Astrocyte (in vitro differentiated cells and primary cell): ENCODE results near the gene NIPBL. TPM values are rescaled to one million over a fixed set of nuclear protein-coding genes. Genes with fewer than 3 reads are reported as not detected.

Experiments used
- DNase-seq: peaks from one replicate; pipeline ENCODE4 v3.0.0-alpha.2; 2010; ENCODE audit warnings: low read depth
- FAIRE-seq: peaks from 2 replicates; lab custom pipeline; 2011; peaks lifted over from hg19 to GRCh38; lab: Jason Lieb, UNC
- H2AFZ ChIP-seq: 2 replicates; pipeline ENCODE4 v1.6.0; 2012; ENCODE audit warnings: low read depth, low read length, inconsistent platforms
- H3K27ac ChIP-seq: 2 replicates; pipeline ENCODE4 v1.5.1; 2011; ENCODE audit warnings: low read depth, low read length, inconsistent platforms
- H3K27me3 ChIP-seq: 2 replicates; pipeline ENCODE4 v1.6.0; 2011; ENCODE audit warnings: low read length, inconsistent platforms; ENCODE audit not compliant: insufficient read depth
- H3K36me3 ChIP-seq: 2 replicates; pipeline ENCODE4 v1.5.1; 2011; ENCODE audit warnings: low read length, inconsistent platforms; ENCODE audit not compliant: insufficient read depth
- H3K4me1 ChIP-seq: 2 replicates; pipeline ENCODE4 v1.5.1; 2011; ENCODE audit warnings: low read length, inconsistent platforms; ENCODE audit not compliant: insufficient read depth
- H3K4me2 ChIP-seq: 2 replicates; pipeline ENCODE4 v1.6.0; 2012; ENCODE audit warnings: low read length, inconsistent platforms
- H3K4me3 ChIP-seq: 2 replicates; pipeline ENCODE4 v1.5.1; 2011; ENCODE audit warnings: low read depth, mild to moderate bottlenecking, low read length, inconsistent platforms; ENCODE audit not compliant: insufficient read depth
- H3K79me2 ChIP-seq: 2 replicates; pipeline ENCODE4 v1.6.0; 2012; ENCODE audit warnings: mild to moderate bottlenecking, low read length, inconsistent platforms; ENCODE audit not compliant: insufficient read depth
- H3K9ac ChIP-seq: 2 replicates; pipeline ENCODE4 v1.6.0; 2012; ENCODE audit warnings: mild to moderate bottlenecking, low read length, inconsistent platforms
- H3K9me3 ChIP-seq: 2 replicates; pipeline ENCODE4 v1.5.1; 2012; ENCODE audit warnings: low read depth, mild to moderate bottlenecking, low read length, inconsistent platforms; ENCODE audit not compliant: insufficient read depth
- H4K20me1 ChIP-seq: 2 replicates; pipeline ENCODE4 v1.6.0; 2012; ENCODE audit warnings: low read length, inconsistent platforms; ENCODE audit not compliant: insufficient read depth
- H3K27ac Mint-ChIP-seq: one replicate; pipeline ENCODE4 v1.8.0; 2021; ENCODE audit warnings: mild to moderate bottlenecking, mixed read lengths; ENCODE audit not compliant: unreplicated experiment
- H3K27me3 Mint-ChIP-seq: one replicate; pipeline ENCODE4 v1.8.0; 2021; ENCODE audit warnings: low read depth, mixed read lengths; ENCODE audit not compliant: unreplicated experiment
- H3K36me3 Mint-ChIP-seq: one replicate; pipeline ENCODE4 v1.8.0; 2021; ENCODE audit warnings: low read depth, mixed read lengths; ENCODE audit not compliant: unreplicated experiment
- H3K4me1 Mint-ChIP-seq: one replicate; pipeline ENCODE4 v1.8.0; 2021; ENCODE audit warnings: low read depth, mixed read lengths; ENCODE audit not compliant: unreplicated experiment
- H3K4me3 Mint-ChIP-seq: one replicate; pipeline ENCODE4 v1.8.0; 2021; ENCODE audit warnings: mild to moderate bottlenecking, moderate library complexity, mixed read lengths; ENCODE audit not compliant: unreplicated experiment
- H3K9me3 Mint-ChIP-seq: one replicate; pipeline ENCODE4 v1.8.0; 2021; ENCODE audit warnings: mild to moderate bottlenecking, mixed read lengths; ENCODE audit not compliant: unreplicated experiment
- CTCF ChIP-seq: IDR thresholded peaks from 2 replicates; pipeline ENCODE4 v1.5.1; 2011; ENCODE audit warnings: low read depth, mild to moderate bottlenecking, inconsistent platforms, low read length, moderate library complexity; ENCODE audit not compliant: insufficient read depth
- EZH2 ChIP-seq: IDR thresholded peaks from 2 replicates; pipeline ENCODE4 v1.6.1; 2012; ENCODE audit warnings: mild to moderate bottlenecking, low read length, inconsistent platforms; ENCODE audit not compliant: insufficient read depth
- total RNA-seq: library from RNA; stranded (reverse); gene quantifications from 2 replicates; pipeline ENCODE4 v1.2.1, GENCODE V29; 2021

The NIPBL gene
- total RNA-seq, 1 donor from 2014 or later, result 45.3 TPM

- TF ChIP-seq CTCF, result no peak
- TF ChIP-seq EZH2, result no peak
- Mint-ChIP-seq H3K36me3 (peaks cover 2% of the 10 kb centered on the region), H3K4me3 (no peak overlapping the region), H3K4me1 (no peaks in the 10 kb centered on the region), H3K27me3 (no peaks in the 10 kb centered on the region), H3K9me3 (no peaks in the 10 kb centered on the region), H3K27ac (no peak overlapping the region)
- FAIRE-seq (no peak), DNase-seq (no peak)
- H3K9ac ChIP-seq, result no peak overlapping the region
- H3K27ac ChIP-seq, result no peak overlapping the region
- H3K79me2 ChIP-seq, result peaks cover 21% of the 10 kb centered on the region
- H3K9me3 ChIP-seq, result no peaks in the 10 kb centered on the region
- no peaks in the 10 kb centered on the region for H3K27me3 ChIP-seq
- H2AFZ ChIP-seq, result no peak overlapping the region
- peaks cover 6% of the 10 kb centered on the region for H4K20me1 ChIP-seq
- no peaks in the 10 kb centered on the region for H3K4me1 ChIP-seq
- peaks cover 6% of the 10 kb centered on the region for H3K36me3 ChIP-seq
- no peak overlapping the region for H3K4me2 ChIP-seq
- H3K4me3 ChIP-seq, result no peak overlapping the region
Observed at GRCh38 chr5:36957953-36958537, 81.5 kb downstream of the NIPBL start.

- Mint-ChIP-seq H3K36me3 (peaks cover 2% of the 10 kb centered on the region), H3K27ac (no peak overlapping the region), H3K4me3 (no peak overlapping the region), H3K4me1 (no peaks in the 10 kb centered on the region), H3K27me3 (no peaks in the 10 kb centered on the region), H3K9me3 (no peaks in the 10 kb centered on the region)
- H3K79me2 ChIP-seq, result peaks cover 16% of the 10 kb centered on the region
- no peak for DNase-seq
- no peak for FAIRE-seq
- H3K27ac ChIP-seq, result no peak overlapping the region
- H3K4me1 ChIP-seq, result no peaks in the 10 kb centered on the region
- TF ChIP-seq CTCF (no peak), EZH2 (no peak)
- peaks cover under 1% of the 10 kb centered on the region for H4K20me1 ChIP-seq
- no peak overlapping the region for H3K9ac ChIP-seq
- H3K4me3 ChIP-seq, result no peak overlapping the region
- H3K36me3 ChIP-seq, result peaks cover 6% of the 10 kb centered on the region
- no peaks in the 10 kb centered on the region for H3K9me3 ChIP-seq
- H3K27me3 ChIP-seq, result no peaks in the 10 kb centered on the region
- no peak overlapping the region for H2AFZ ChIP-seq
- H3K4me2 ChIP-seq, result no peak overlapping the region
Observed at GRCh38 chr5:36958612-36959011, 82.0 kb downstream of the NIPBL start.

- H2AFZ ChIP-seq, result no peak overlapping the region
- H3K27ac ChIP-seq, result no peak overlapping the region
- H3K36me3 Mint-ChIP-seq, result peaks cover 8% of the 10 kb centered on the region
- H3K79me2 ChIP-seq, result no peaks in the 10 kb centered on the region
- no peak overlapping the region for H3K9ac ChIP-seq
- H3K9me3 Mint-ChIP-seq, result no peaks in the 10 kb centered on the region
- H3K4me1 ChIP-seq, result no peaks in the 10 kb centered on the region
- TF ChIP-seq EZH2 (no peak), CTCF (no peak)
- DNase-seq, result no peak
- no peak overlapping the region for H3K4me3 ChIP-seq
- H3K4me1 Mint-ChIP-seq, result no peaks in the 10 kb centered on the region
- no peak overlapping the region for H3K4me3 Mint-ChIP-seq
- no peak overlapping the region for H3K4me2 ChIP-seq
- no peaks in the 10 kb centered on the region for H4K20me1 ChIP-seq
- no peaks in the 10 kb centered on the region for H3K27me3 Mint-ChIP-seq
- no peak for FAIRE-seq
- no peaks in the 10 kb centered on the region for H3K27me3 ChIP-seq
- no peaks in the 10 kb centered on the region for H3K9me3 ChIP-seq
- no peak overlapping the region for H3K27ac Mint-ChIP-seq
- H3K36me3 ChIP-seq, result peaks cover 20% of the 10 kb centered on the region
Observed at GRCh38 chr5:36965179-36965578, 88.6 kb downstream of the NIPBL start.
